ENCODE results near the gene KIN.

- TF ChIP-seq CTCF (IDR thresholded peaks at IDR 0.05): peak; percentile 52
- no peak for TF ChIP-seq EZH2phosphoT487 (IDR thresholded peaks at IDR 0.05)
- TF ChIP-seq EZH2 (IDR thresholded peaks at IDR 0.05): no peak
Measured at GRCh38 chr10:7756360-7756992, 31.3 kb downstream of the KIN start.
